SHP77 treated with DMSO at 0.1 percent for 48 hours (cell line): ENCODE results near the gene JARID2.

Experiments
- DNase-seq: peaks from one replicate; lab custom pipeline; 2025; lab: John Stamatoyannopoulos, UW

JARID2 gene

GRCh38 chr6:15421945-15422733 is 176.3 kb downstream of the JARID2 start:
- DNase-seq, result no peak

GRCh38 chr6:15423286-15423993 is 177.6 kb downstream of the JARID2 start:
- no peak for DNase-seq

- no peak for DNase-seq
These were observed 180.1 kb downstream of the JARID2 start for GRCh38 chr6:15425947-15426346.

GRCh38 chr6:15426395-15426794 is 180.5 kb downstream of the JARID2 start:
- DNase-seq, result no peak

- no peak for DNase-seq
These were observed 181.0 kb downstream of the JARID2 start for GRCh38 chr6:15426901-15427300.

GRCh38 chr6:15427331-15428070 is 181.6 kb downstream of the JARID2 start:
- DNase-seq, result no peak

- no peak for DNase-seq
These were observed 183.6 kb downstream of the JARID2 start for GRCh38 chr6:15429141-15430110.

GRCh38 chr6:15430186-15430585 is 184.3 kb downstream of the JARID2 start:
- no peak for DNase-seq

GRCh38 chr6:15430931-15431405 is 185.1 kb downstream of the JARID2 start:
- no peak for DNase-seq

GRCh38 chr6:15431762-15432483 is 186.1 kb downstream of the JARID2 start:
- DNase-seq, result no peak

GRCh38 chr6:15433511-15433861 is 187.6 kb downstream of the JARID2 start:
- no peak for DNase-seq

GRCh38 chr6:15434263-15434662 is 188.4 kb downstream of the JARID2 start:
- DNase-seq, result no peak

- DNase-seq, result no peak
These were observed 189.0 kb downstream of the JARID2 start for GRCh38 chr6:15434823-15435380.

GRCh38 chr6:15435468-15435867 is 189.6 kb downstream of the JARID2 start:
- DNase-seq, result no peak

GRCh38 chr6:15436451-15436850 is 190.6 kb downstream of the JARID2 start:
- DNase-seq, result no peak

- DNase-seq, result no peak
These were observed 191.3 kb downstream of the JARID2 start for GRCh38 chr6:15437090-15437635.

GRCh38 chr6:15439410-15440025 is 193.6 kb downstream of the JARID2 start:
- no peak for DNase-seq

- no peak for DNase-seq
These were observed 194.2 kb downstream of the JARID2 start for GRCh38 chr6:15440040-15440439.

- no peak for DNase-seq
These were observed 195.5 kb downstream of the JARID2 start for GRCh38 chr6:15441215-15441868.
